Measurements from ENCODE around the gene ATMIN.

GRCh38 chr16:81003610-81004460 lies 31.8 kb upstream of the ATMIN start:
- no peak for TF ChIP-seq CTCF (IDR thresholded peaks at IDR 0.05)
- TF ChIP-seq POLR2AphosphoS5 (IDR thresholded peaks at IDR 0.05), result no peak
- TF ChIP-seq EP300 (IDR thresholded peaks at IDR 0.05), result no peak
- TF ChIP-seq POLR2A (IDR thresholded peaks at IDR 0.05), result no peak

All from suprapubic skin (tissue), 4 donors.